NCI-H146 treated with DMSO at 0.1 percent for 48 hours (cell line): ENCODE data around the gene SAMSN1.

Source experiments
- DNase-seq: peaks from one replicate; lab custom pipeline; 2025; ENCODE audit not compliant: unreplicated experiment; lab: John Stamatoyannopoulos, UW

Gene SAMSN1

DNA sequence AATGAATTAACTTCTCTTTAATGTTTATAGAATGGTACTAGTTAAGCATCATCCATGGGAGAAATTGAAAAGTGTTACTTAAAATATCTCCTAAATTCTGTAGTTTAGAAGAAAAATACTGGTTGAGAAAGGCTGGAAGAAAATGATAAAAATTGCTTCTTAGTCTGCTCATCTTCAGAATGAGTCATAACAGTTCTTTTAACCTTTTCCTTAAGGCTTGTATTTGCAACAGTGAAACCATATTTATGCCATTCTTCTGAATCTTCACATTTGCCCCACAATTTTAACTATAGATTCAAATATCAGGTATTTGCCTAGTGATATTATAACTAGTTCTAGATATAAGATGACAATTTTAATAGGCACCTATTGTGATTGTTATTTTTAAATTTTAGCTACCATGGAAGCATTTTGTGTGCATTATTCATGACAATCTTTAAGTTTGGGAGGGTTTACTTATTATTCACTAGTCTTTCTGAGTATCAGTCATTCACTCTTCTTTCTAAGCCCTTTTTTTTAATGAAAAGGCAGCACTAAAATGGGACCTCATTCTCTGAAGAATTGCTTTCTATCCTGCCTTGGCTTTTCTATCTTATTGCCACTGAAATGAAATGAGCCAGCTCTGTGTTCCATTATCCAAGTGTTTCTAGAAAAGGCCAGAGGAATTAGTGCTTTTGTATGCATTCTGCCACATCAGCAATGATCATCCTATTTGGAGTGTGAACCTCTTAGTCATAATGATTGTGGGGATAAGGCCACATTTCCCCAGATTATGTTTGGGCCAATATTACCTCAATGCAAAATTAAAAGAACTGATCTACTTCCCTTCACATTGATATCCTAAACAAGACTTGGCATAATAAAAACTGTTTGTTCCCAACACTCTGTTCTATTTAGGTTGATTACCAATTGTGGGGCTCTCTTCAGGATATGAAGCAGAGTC is 58.4 kb downstream of the SAMSN1 start:
- no peak for DNase-seq

GRCh38 chr21:14486869-14487268 is 59.2 kb downstream of the SAMSN1 start:
- no peak for DNase-seq

DNA sequence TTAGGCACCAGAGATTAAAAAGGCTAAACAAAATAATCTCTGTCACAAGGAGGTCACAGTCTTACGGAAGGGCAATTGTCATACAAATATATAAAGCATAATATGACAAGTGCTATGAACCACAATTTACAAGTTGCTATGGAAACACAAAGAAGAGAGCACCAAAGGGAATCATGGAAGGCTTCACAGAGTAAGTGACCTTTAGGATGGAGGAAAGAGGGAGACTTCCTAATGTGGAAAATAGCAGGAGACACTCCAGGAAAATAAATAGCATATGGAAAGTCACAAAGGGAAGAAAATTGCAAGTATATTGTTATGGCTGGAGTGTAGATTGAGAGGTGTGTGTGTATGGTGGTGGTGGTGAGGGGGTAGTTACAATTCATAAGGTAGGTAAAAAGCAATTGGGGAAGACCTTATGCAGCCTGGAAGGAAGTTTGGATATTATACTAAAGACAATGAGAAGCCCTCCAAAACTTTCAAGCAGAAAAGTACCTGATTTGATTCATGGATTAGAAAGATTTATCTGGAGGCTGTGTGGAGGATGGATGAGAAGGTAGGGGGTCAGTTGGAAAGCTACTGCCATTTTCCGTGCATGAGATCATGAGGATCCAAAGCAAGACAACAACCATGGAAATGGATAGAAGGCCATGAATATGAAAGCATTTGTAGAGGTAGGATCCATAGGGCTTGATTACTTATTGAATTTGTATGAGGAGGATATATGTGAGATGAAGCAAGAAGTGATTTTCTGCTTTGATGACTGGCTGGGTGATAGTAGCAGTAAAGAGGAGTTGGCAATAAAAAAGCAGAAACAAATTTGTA is 61.7 kb downstream of the SAMSN1 start:
- DNase-seq, result no peak

- no peak for DNase-seq
Observed at GRCh38 chr21:14483296-14483695, 62.8 kb downstream of the SAMSN1 start.

- DNase-seq, result no peak
Observed at GRCh38 chr21:14482165-14482564, 64.0 kb downstream of the SAMSN1 start.

GRCh38 chr21:14480411-14481031 is 65.6 kb downstream of the SAMSN1 start:
- no peak for DNase-seq

DNA sequence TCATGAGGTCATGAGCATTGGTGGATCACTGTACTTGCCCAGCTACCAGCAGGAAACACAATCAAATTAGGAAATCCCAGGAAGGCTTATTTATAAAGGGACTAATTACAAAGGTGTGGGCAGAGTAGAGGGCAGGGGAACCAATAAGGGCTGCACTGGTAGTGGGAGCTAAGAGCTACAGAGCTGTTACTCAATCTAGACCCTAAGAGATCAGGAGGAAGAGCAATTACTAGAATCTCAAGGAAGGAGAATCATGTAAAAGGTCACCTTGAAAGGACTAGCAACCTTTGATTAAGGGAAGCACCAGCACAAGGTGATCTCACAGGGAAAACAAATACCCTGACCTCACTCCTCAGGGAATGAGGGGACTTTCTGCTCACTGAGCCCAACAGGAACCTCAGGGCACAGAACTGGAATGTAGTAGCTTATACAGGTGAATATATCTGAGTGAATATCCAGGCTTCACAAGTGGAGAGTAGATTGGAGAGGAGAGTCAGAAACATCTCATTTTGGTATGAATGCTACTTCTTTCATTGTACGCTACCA is 66.8 kb downstream of the SAMSN1 start:
- DNase-seq, result no peak

DNA sequence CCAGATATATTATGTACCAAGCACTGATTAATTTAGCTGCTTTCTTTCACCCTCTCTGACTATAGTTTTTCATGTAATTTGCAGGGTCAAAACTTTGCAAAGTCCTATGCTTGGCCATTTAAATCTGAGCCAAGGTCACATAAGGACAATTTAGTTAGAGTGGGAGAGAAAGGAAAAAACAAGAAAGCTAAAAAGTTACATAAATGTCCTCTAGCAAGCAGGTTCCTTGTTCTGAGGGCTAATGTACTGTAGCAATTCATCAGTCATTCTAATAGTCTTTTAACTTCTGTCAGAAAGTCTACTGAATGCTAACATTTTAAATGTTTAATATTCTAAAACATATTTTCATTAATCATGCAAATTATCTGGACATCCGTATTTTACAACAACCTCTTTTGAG is 68.3 kb downstream of the SAMSN1 start:
- DNase-seq, result no peak

GRCh38 chr21:14477133-14477532 is 69.0 kb downstream of the SAMSN1 start:
- no peak for DNase-seq

DNA sequence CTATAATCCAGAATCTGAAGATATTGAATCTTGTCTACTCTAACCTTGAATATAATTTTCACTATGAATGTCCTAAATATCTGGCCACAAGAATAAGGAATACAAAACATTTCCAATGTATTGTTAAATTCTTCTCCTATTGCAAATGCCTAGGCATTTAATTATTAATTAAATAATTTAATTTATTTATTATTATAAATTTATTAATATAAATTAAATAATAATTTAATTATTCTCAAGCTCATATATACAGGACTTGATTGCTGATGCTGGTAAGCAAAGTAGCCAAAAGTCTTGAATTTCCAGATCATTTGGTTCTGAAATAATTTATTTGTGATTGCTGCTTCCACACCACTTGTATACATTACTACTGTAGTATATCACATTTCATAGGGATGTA is 71.1 kb downstream of the SAMSN1 start:
- DNase-seq, result no peak

- DNase-seq, result no peak
Observed at GRCh38 chr21:14469641-14470040, 76.5 kb downstream of the SAMSN1 start.

DNA sequence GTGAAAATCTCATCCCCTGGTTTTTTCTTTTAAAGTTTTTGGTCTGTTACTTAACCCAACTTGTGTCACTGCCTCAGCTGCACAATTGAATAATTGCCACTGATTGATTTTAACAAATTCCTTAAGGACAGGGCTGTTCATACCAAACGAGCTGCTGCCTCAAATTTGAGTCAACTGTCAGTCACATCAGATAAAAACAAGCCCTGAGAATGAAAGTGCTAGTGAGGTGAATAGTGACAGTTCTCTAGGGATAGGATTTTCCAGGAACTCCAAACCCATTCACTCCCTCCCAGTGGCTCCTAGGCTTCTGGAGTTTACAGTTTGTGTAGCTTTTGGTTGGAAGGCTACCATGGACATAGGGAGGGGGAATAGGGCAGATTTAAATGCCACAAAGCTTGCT is 79.4 kb downstream of the SAMSN1 start:
- DNase-seq, result no peak

DNA sequence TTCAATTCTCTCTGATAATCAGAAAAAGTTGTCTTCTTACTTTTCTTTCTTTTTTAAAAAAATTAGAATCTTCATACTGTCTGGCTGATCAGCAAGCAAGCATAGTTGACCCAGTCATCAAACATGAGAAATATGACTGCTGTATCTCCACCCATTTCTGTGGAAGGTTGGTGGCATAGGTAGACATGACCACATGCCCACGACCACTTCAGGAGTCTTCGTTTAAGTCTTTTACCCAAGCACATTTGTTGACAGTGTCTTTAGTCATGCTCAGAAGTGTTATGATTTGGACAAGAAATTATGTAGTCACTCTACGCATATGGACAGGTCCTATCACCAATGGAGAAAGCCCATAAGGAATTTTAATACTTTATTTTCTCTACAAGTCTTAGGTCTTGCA is 88.4 kb downstream of the SAMSN1 start:
- DNase-seq, result no peak

DNA sequence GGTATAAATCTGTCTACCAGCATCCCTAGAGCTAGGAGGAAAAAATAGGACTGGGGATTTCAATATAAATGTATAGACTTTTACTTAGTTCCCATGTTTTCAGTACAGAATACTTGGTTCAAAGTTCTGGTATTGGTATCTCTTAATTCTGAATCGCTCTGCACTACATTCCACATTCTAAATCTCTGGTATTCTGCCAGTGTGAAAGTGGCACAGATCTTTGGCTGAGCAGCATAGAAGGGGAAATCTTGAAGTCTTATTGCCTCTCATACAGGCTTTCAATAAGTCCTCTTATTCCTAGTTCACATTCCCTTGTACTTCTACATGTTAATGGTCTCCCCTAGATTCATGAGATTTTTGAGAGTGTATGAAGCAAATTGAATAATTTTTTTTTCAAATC is 89.2 kb downstream of the SAMSN1 start:
- no peak for DNase-seq

DNA sequence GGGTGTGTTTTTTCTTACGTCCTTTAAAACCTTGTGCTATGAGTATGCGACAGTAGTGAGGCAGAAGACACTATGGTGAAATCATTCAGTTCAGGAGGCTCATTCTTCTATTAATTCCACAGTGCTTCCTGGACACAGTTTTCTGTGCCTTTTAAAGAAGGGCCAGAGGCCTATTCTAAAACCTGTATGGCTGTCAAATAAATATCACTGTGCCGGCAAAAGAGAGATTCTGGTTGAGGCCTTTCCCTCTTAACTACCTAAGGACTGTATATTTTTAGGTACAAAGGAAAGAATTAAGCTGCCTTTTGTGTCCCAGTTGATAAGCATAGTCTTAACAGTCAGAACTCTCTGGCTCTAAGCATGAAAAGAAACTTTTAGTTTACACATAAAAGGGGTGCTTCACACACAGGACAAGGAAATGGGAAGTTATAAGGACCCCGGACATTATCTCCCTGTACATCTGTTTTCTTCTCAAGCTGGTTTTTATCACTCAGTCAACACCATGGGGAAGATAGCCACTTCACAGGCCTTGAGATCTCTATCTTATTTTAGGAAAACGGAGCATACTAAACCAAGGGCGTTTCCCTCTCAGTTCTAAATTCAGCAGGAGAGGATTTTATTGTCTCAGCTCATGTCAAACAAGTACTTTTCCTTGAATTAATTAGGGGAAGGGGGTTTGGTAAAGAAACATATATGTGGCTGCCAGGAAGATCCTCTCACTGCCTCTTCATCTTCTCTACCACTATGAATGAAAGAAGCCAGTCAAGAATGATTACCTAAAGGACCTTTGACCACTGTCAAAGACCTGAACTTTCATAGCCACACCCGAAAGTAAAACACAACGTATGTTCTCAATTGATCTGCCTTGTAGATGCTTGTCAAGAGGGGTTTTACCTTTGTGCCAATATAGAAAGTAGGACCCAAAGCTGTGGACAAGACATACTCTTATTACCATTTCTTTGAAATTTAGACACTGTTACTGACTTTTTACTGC is 91.8 kb downstream of the SAMSN1 start:
- no peak for DNase-seq

DNA sequence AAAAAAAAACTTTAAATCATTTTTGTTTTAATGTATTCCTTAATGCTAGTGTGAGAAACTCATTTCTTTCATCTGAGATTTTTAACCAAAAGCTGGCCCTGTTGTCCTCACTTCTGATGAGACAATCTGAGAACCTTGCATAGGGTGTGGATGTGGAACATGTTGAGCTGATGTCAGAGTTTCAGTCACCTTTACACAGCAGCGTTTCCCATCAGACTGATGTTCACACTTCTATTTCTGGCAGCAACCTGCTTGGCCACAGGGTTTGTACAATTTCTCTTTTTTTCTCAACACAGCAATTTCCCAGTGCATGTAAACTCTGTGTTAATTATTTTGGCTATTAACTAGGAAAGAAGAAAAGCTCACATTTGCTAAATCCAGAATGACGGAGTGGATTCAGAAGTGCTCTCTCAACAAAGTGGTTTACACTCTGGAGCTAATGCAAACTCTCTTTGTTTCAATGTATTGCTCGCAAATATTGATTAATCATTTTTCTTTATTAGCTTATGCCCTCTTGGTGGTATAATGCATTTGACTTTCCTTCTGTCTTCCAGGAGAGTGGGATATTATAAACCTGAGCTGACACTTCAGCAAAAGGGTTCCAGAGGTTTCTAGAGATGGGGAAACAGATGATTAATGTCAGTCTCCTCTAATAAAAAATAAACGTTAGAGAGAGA is 92.6 kb downstream of the SAMSN1 start:
- DNase-seq, result no peak

DNA sequence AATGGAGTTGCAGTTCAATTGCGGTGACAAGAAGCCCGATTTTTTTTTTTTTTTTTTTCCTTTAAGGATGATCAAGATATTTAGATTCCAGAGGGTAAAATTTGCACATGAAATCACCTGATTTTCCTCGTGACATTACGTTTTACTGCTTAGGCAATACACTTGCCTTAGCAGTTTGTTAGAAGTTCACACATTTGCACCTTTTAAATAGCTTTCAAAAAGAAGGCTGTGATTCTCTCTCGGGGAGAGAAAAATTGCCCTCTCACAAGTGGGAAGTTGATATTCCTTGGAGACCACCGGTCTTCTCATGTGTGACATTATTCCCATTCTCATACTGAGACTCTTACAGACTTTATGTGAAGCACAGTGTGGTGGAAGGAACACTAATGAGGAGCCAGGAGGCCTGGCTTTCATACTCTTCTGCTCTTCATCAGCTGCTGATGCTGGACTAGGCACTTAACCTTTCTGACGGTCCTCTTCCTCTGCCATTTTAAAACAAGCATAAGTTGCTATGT is 93.3 kb downstream of the SAMSN1 start:
- DNase-seq, result no peak

- DNase-seq, result no peak
Observed at GRCh38 chr21:14452031-14452726, 93.9 kb downstream of the SAMSN1 start.

DNA sequence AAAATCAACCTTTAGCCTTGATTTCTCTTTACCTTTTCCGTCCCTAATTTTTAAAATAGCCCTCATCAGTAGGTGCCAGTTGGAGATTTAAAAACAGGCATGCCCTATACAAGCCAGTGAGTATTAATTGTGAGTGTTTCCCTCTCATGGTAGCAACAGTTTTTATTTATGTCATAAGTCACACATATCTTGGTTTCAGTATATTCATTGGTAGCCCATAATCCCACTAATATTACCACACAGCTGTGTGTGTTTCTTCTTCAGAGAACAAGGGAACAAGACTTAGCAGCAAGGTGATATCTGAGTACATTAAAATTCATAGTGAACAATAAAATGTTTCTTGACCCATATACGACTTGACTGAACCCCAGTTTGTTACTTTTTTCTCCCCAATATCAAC is 94.6 kb downstream of the SAMSN1 start:
- DNase-seq, result no peak
